ENCODE results near the gene PPP1R13B. TPM values are rescaled to one million over a fixed set of nuclear protein-coding genes. Genes with fewer than 3 reads are reported as not detected.
A peak's percentile ranks its signal among the peaks of the same experiment; 100 is the strongest.

PPP1R13B gene
- polyA plus RNA-seq, 2 of the 4 experiments (the other 2 are of a cell fraction) = 2.2 to 2.7 TPM

GRCh38 chr14:103738166-103738565, 109.2 kb downstream of the PPP1R13B start:
- H3K4me2 ChIP-seq = no peak overlapping the region
- DNase-seq (ENCODE audit: low read depth in 1 of 2, low spot score in 1 of 2) (no peak), ATAC-seq (no peak), FAIRE-seq (no peak)
- WGBS (ENCODE audit: missing lambda C conversion rate) = 71% methylated on average over 10 of the region's 10 CpGs
- CTCF ChIA-PET = interaction anchor here (1.0 kb wide), 1 partner anchor 9 kb away, joined by 3 read pairs; no protein-coding TSS in a partner anchor
- POLR2A ChIA-PET = no interaction called here
- H3K9me3 ChIP-seq = no peaks in the 10 kb centered on the region
- no peaks in the 10 kb centered on the region for H3K4me1 ChIP-seq
- no peak for TF ChIP-seq HOXB5 (CRISPR knock-in tag; IDR thresholded peaks at IDR 0.05)
- TF ChIP-seq HES2 (IDR thresholded peaks at IDR 0.05) = no peak
- no peak for TF ChIP-seq FOSL2 (IDR thresholded peaks at IDR 0.05)
- no peak for TF ChIP-seq FOSL2 (CRISPR knock-in tag; IDR thresholded peaks at IDR 0.05)
- no peak for TF ChIP-seq POLR2AphosphoS2 (conservative IDR thresholded peaks at IDR 0.05; ENCODE audit: low read length)
- TF ChIP-seq SREBF2 (IDR thresholded peaks at IDR 0.05) = no peak
- TF ChIP-seq TP53 (CRISPR knock-in tag; IDR thresholded peaks at IDR 0.05) = no peak
- TF ChIP-seq RCOR1 (IDR thresholded peaks at IDR 0.05; ENCODE audit: low read depth, low read length) = no peak
- no peak for TF ChIP-seq NR3C1 (IDR thresholded peaks at IDR 0.05)
- no peak for TF ChIP-seq HMGXB4 (CRISPR knock-in tag; IDR thresholded peaks at IDR 0.05; ENCODE audit: borderline replicate concordance)
- TF ChIP-seq ZFP36 (IDR thresholded peaks at IDR 0.05; ENCODE audit: borderline replicate concordance, partially characterized antibody) = no peak
- no peak for TF ChIP-seq USF2 (IDR thresholded peaks at IDR 0.05)
- no peak for TF ChIP-seq NPAS2 (CRISPR knock-in tag; IDR thresholded peaks at IDR 0.05; ENCODE audit: borderline replicate concordance)
- TF ChIP-seq FOXS1 (CRISPR knock-in tag; IDR thresholded peaks at IDR 0.05) = no peak
- no peak for TF ChIP-seq EHF (CRISPR knock-in tag; IDR thresholded peaks at IDR 0.05)
- no peak for TF ChIP-seq KDM1A (IDR thresholded peaks at IDR 0.05; ENCODE audit: low read depth)
- no peak for TF ChIP-seq HDAC2 (IDR thresholded peaks at IDR 0.05)
- no peak for TF ChIP-seq RFX5 (IDR thresholded peaks at IDR 0.05)
- no peak for TF ChIP-seq MAFK (IDR thresholded peaks at IDR 0.05; ENCODE audit: partially characterized antibody)
- H3K27ac ChIP-seq = no peak overlapping the region
- H3K4me3 ChIP-seq = no peak overlapping the region

GRCh38 chr14:103737432-103738045, 109.8 kb downstream of the PPP1R13B start:
- DNase-seq (ENCODE audit: low read depth in 1 of 2, low spot score in 1 of 2) = no peak
- TF ChIP-seq HES2 (IDR thresholded peaks at IDR 0.05) (no peak), CEBPB (IDR thresholded peaks at IDR 0.05) (peak in 1 of 2 experiments; percentile 60; a peak in 2 of 4 replicates), REST (IDR thresholded peaks at IDR 0.05) (no peak), TFCP2L1 (CRISPR knock-in tag; IDR thresholded peaks at IDR 0.05) (no peak), HMGXB4 (CRISPR knock-in tag; IDR thresholded peaks at IDR 0.05; ENCODE audit: borderline replicate concordance) (no peak), KDM5A (IDR thresholded peaks at IDR 0.05) (no peak)
- Histone ChIP-seq H3K4me1 (no peaks in the 10 kb centered on the region), H3K27ac (no peak overlapping the region), H3K9me3 (no peaks in the 10 kb centered on the region), H3K4me2 (no peak overlapping the region), H3K4me3 (no peak overlapping the region)
- ChIA-PET POLR2A (no interaction called here), CTCF (interaction anchor here (1.0 kb wide), 1 partner anchor 10 kb away, joined by 3 read pairs; no protein-coding TSS in a partner anchor)
- no peak for ATAC-seq
- WGBS (ENCODE audit: missing lambda C conversion rate) = 90% methylated on average over 16 of the region's 16 CpGs
- no peak for FAIRE-seq

All from A549 (cell line).